WTC11 (cell line): ENCODE results near the gene ACTL6A. TPM values are rescaled to one million over a fixed set of nuclear protein-coding genes. Genes with fewer than 3 reads are reported as not detected.

Experiments
- ATAC-seq: fragments of 200-7000 bp; cut with Tn5 transposase; 2 replicates; pipeline ENCODE4 v1.10.0; 2021; ENCODE audit warnings: mild to moderate bottlenecking, moderate library complexity
- CTCF ChIA-PET: fragments of 300-600 bp; sonication (Branson Sonifier 250); formaldehyde crosslinking; loops from one replicate; lab custom pipeline; 2021; ENCODE audit warnings: antibody characterized with exemption; lab: Charles Lee
- POLR2A ChIA-PET: fragments of 350-600 bp; sonication (Branson Sonifier 250); formaldehyde crosslinking; loops from one replicate; lab custom pipeline; 2021; ENCODE audit warnings: antibody characterized with exemption; lab: Charles Lee
- DNase-seq: peaks from one replicate; pipeline ENCODE4 v3.0.0; 2021; ENCODE audit warnings: low spot score
- H3K27ac Mint-ChIP-seq: 2 replicates; pipeline ENCODE4 v1.8.0; 2021; ENCODE audit warnings: mixed read lengths
- H3K27me3 Mint-ChIP-seq: 2 replicates; pipeline ENCODE4 v1.8.0; 2021; ENCODE audit warnings: low read depth, mild to moderate bottlenecking, moderate library complexity, mixed read lengths
- H3K36me3 Mint-ChIP-seq: 2 replicates; pipeline ENCODE4 v1.8.0; 2021; ENCODE audit warnings: mixed read lengths
- H3K4me1 Mint-ChIP-seq: 2 replicates; pipeline ENCODE4 v1.8.0; 2022; ENCODE audit warnings: mixed read lengths
- H3K4me3 Mint-ChIP-seq: 2 replicates; pipeline ENCODE4 v1.8.0; 2021; ENCODE audit warnings: mild to moderate bottlenecking, moderate library complexity, mixed read lengths
- H3K9me3 Mint-ChIP-seq: 2 replicates; pipeline ENCODE4 v1.8.0; 2021; ENCODE audit warnings: mixed read lengths
- ATF1 ChIP-seq: sonication (generic); formaldehyde crosslinking; IDR thresholded peaks from 2 replicates; pipeline ENCODE4 v1.8.1; 2023; ENCODE audit warnings: mild to moderate bottlenecking, moderate library complexity, missing genetic modification reagents
- ATF2 ChIP-seq: sonication (generic); formaldehyde crosslinking; IDR thresholded peaks from 2 replicates; pipeline ENCODE4 v1.8.1; 2022; ENCODE audit warnings: low read depth, missing genetic modification reagents, borderline replicate concordance
- CTCF ChIP-seq: fragments of 200-600 bp; IDR thresholded peaks from 2 replicates; pipeline ENCODE4 v1.8.0; 2022; ENCODE audit warnings: antibody characterized with exemption
- GRHL2 ChIP-seq: fragments of 250-450 bp; sonication (Bioruptor Pico); IDR thresholded peaks from 2 replicates; pipeline ENCODE4 v1.8.0; 2022; ENCODE audit warnings: mild to moderate bottlenecking, moderate library complexity; ENCODE audit not compliant: insufficient replicate concordance, severe bottlenecking
- HMGXB4 ChIP-seq: sonication (generic); formaldehyde crosslinking; IDR thresholded peaks from 2 replicates; pipeline ENCODE4 v1.8.1; 2023; ENCODE audit warnings: mild to moderate bottlenecking, moderate library complexity, missing genetic modification reagents
- IRF1 ChIP-seq: sonication (generic); formaldehyde crosslinking; IDR thresholded peaks from 2 replicates; pipeline ENCODE4 v1.8.0; 2023; ENCODE audit warnings: missing genetic modification reagents
- NFATC4 ChIP-seq: fragments of 250-450 bp; sonication (Bioruptor Pico); IDR thresholded peaks from 2 replicates; pipeline ENCODE4 v1.9.0; 2021; ENCODE audit warnings: mild to moderate bottlenecking
- RORB ChIP-seq: fragments of 250-450 bp; sonication (Bioruptor Pico); IDR thresholded peaks from 2 replicates; pipeline ENCODE4 v1.9.0; 2021; ENCODE audit warnings: mild to moderate bottlenecking
- TEAD1 ChIP-seq: sonication (generic); formaldehyde crosslinking; IDR thresholded peaks from 2 replicates; pipeline ENCODE4 v1.8.0; 2022; ENCODE audit warnings: mild to moderate bottlenecking, missing genetic modification reagents
- ZNF232 ChIP-seq: sonication (generic); formaldehyde crosslinking; IDR thresholded peaks from 2 replicates; pipeline ENCODE4 v1.8.0; 2022; ENCODE audit warnings: mild to moderate bottlenecking, missing genetic modification reagents
- ZNF423 ChIP-seq: fragments of 250-450 bp; sonication (Bioruptor Pico); IDR thresholded peaks from 2 replicates; pipeline ENCODE4 v2.1.2; 2022; ENCODE audit warnings: mild to moderate bottlenecking, moderate library complexity
- total RNA-seq: library from RNA; stranded (reverse); gene quantifications from 3 replicates; pipeline ENCODE4 v1.2.3, GENCODE V29; 2021
- TF ChIP-seq, protein P1 (sequence below): sonication (generic); formaldehyde crosslinking; IDR thresholded peaks from 2 replicates; pipeline ENCODE4 v1.8.1; 2023; ENCODE audit warnings: mild to moderate bottlenecking, missing genetic modification reagents
- TF ChIP-seq, protein P2 (sequence below): fragments of 250-450 bp; sonication (Bioruptor Pico); IDR thresholded peaks from 2 replicates; pipeline ENCODE4 v2.1.2; 2022; ENCODE audit warnings: mild to moderate bottlenecking, moderate library complexity
- TF ChIP-seq, protein P3 (sequence below): sonication (generic); formaldehyde crosslinking; IDR thresholded peaks from 2 replicates; pipeline ENCODE4 v1.8.1; 2022; ENCODE audit warnings: low read depth, mild to moderate bottlenecking, moderate library complexity, missing genetic modification reagents, borderline replicate concordance
- TF ChIP-seq, protein P4 (sequence below): sonication (generic); formaldehyde crosslinking; IDR thresholded peaks from 2 replicates; pipeline ENCODE4 v1.8.0; 2023; ENCODE audit warnings: mild to moderate bottlenecking, missing genetic modification reagents
- TF ChIP-seq, protein P5 (sequence below): sonication (generic); formaldehyde crosslinking; IDR thresholded peaks from 2 replicates; pipeline ENCODE4 v1.8.0; 2022; ENCODE audit warnings: mild to moderate bottlenecking, missing genetic modification reagents

The ACTL6A gene
- total RNA-seq, 1 experiment from 2014 or later = 82.9 TPM

DNA sequence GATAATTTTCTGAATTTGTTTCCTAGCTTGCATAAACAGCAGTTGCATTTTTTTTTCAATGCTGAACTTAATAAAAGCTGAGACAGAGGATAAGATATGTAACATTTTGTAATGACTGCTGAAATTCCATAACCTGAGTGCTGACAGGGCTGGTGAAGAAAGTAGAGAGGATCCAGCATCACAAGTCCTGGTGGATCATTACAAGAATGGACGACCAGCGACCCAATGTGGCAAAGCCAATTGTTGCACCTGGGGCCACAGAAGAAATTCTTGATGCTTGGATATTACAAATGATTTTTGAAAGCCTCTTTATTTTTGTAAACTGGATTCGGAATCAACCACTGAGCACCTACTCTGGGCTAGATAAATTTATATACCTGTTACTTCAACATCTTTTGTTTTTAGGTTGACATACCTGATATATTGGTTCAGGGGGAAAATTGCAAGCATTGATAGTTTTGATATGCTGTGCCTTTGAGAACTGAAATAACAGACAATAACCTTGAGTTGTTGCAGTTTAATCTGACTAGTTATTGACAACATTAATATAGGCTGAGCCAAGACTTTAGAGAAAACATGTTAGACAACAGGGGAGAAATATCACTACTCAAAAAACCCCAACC is 3.9 kb upstream of the ACTL6A start:
- ChIA-PET POLR2A (no interaction called here), CTCF (interaction anchor here (1.7 to 2.0 kb wide), 2 partner anchors 112 to 114 kb away, joined by 5 to 9 read pairs; no protein-coding TSS in a partner anchor)
- DNase-seq (peak; percentile 73), ATAC-seq (no peak)
- H3K4me3 Mint-ChIP-seq = no peak overlapping the region
- H3K27me3 Mint-ChIP-seq = no peaks in the 10 kb centered on the region
- H3K9me3 Mint-ChIP-seq = no peaks in the 10 kb centered on the region
- H3K27ac Mint-ChIP-seq = no peak overlapping the region
- no peaks in the 10 kb centered on the region for H3K36me3 Mint-ChIP-seq
- H3K4me1 Mint-ChIP-seq = peaks cover 14% of the 10 kb centered on the region
- TF ChIP-seq, protein P1, sequence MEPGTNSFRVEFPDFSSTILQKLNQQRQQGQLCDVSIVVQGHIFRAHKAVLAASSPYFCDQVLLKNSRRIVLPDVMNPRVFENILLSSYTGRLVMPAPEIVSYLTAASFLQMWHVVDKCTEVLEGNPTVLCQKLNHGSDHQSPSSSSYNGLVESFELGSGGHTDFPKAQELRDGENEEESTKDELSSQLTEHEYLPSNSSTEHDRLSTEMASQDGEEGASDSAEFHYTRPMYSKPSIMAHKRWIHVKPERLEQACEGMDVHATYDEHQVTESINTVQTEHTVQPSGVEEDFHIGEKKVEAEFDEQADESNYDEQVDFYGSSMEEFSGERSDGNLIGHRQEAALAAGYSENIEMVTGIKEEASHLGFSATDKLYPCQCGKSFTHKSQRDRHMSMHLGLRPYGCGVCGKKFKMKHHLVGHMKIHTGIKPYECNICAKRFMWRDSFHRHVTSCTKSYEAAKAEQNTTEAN (CRISPR knock-in tag) = no peak
- TF ChIP-seq CTCF = peak; percentile 48
- peak; percentile 23; the same call in 1 of the 2 replicates for TF ChIP-seq ZNF232 (CRISPR knock-in tag)
- no peak for TF ChIP-seq IRF1 (CRISPR knock-in tag)
- no peak for TF ChIP-seq GRHL2 (CRISPR knock-in tag)
- TF ChIP-seq ATF1 (CRISPR knock-in tag) = no peak

DNA sequence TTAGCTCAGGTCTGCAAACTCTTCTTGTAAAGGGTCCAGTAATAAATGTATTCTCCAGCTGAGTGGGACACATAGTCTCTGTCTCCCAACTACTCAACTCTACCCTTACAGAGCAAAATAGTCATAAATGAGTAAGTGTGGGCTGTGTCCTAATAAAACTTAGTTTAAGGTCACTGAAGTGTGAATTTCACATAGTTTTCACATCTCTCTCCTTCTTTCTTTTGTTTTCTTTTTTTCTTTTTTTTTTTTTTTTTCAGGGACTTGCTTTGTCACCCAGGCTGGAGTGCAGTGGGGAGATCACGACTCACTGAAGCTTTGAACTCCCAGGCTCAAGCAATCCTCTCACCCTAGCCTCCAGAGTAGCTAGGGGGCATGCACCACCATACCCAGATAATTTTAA is 1.9 kb upstream of the ACTL6A start:
- POLR2A ChIA-PET = interaction anchor here (0.8 kb wide), 1 partner anchor 110 kb away, joined by 6 read pairs; the partner anchor contains the start of gene GNB4
- TF ChIP-seq NFATC4 (CRISPR knock-in tag) (no peak), RORB (CRISPR knock-in tag) (no peak)
- TF ChIP-seq, protein P2, sequence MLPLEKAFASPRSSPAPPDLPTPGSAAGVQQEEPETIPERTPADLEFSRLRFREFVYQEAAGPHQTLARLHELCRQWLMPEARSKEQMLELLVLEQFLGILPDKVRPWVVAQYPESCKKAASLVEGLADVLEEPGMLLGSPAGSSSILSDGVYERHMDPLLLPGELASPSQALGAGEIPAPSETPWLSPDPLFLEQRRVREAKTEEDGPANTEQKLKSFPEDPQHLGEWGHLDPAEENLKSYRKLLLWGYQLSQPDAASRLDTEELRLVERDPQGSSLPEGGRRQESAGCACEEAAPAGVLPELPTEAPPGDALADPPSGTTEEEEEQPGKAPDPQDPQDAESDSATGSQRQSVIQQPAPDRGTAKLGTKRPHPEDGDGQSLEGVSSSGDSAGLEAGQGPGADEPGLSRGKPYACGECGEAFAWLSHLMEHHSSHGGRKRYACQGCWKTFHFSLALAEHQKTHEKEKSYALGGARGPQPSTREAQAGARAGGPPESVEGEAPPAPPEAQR (CRISPR knock-in tag) = no peak
- TF ChIP-seq, all 79 proteins: peak for 0
- Mint-ChIP-seq H3K9me3 (no peaks in the 10 kb centered on the region), H3K27me3 (no peaks in the 10 kb centered on the region), H3K27ac (no peak overlapping the region), H3K4me1 (peaks cover 17% of the 10 kb centered on the region), H3K36me3 (no peaks in the 10 kb centered on the region), H3K4me3 (no peak overlapping the region)
- CTCF ChIA-PET = no interaction called here
- ATAC-seq = no peak
- no peak for DNase-seq

DNA sequence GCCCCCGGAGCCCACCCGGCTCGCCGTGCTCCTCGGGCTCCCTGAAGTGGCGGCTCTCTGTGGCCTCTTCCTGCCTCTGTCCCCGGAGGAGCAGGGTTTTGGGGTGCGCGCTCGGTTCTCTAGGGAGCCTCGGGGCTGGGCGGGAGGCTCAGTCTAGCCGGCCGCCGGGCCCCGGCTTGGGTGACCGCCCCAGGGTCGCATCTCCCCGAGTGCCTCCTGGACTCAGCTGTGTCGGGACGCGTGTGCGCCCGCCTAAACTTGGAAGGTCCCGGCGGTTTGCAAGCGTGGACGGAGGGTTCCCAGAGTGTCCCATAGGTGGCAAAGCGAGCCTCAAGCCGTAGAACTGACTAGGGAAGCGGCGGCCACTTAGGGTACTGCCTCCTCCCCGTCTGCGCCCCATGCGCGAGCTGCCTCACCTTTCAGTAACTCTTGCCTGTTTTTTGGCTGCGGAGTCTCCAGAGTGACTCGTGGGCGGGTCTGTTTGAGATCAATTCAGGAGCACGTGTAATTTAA is 601 bp downstream of the ACTL6A start:
- peaks cover 15% of the 10 kb centered on the region for H3K4me1 Mint-ChIP-seq
- no peaks in the 10 kb centered on the region for H3K27me3 Mint-ChIP-seq
- no peaks in the 10 kb centered on the region for H3K9me3 Mint-ChIP-seq
- H3K4me3 Mint-ChIP-seq = peak overlapping the region; percentile 98
- DNase-seq (peak; percentile 66), ATAC-seq (peak; percentile 29)
- ChIA-PET CTCF (interaction anchor here (1.2 to 1.7 kb wide), 4 partner anchors 121 to 239 kb away, joined by 3 to 10 read pairs (median 7); partner anchors contain the start of gene ZNF639), POLR2A (interaction anchor here (0.6 to 1.9 kb wide), 6 partner anchors 23 to 239 kb away, joined by 4 to 10 read pairs (median 6); partner anchors contain the start of genes GNB4, MRPL47 and NDUFB5)
- H3K36me3 Mint-ChIP-seq = no peaks in the 10 kb centered on the region
- peak overlapping the region; percentile 83; the same call in 1 of the 2 replicates for H3K27ac Mint-ChIP-seq
- TF ChIP-seq TEAD1 (no peak), ZNF423 (0 out of 2 replicates have a peak, but pooled peaks have one; percentile 5), ATF1 (CRISPR knock-in tag) (no peak), ATF2 (no peak), HMGXB4 (peak; percentile 7; the same call in 1 of the 2 replicates)
- TF ChIP-seq, protein P3, sequence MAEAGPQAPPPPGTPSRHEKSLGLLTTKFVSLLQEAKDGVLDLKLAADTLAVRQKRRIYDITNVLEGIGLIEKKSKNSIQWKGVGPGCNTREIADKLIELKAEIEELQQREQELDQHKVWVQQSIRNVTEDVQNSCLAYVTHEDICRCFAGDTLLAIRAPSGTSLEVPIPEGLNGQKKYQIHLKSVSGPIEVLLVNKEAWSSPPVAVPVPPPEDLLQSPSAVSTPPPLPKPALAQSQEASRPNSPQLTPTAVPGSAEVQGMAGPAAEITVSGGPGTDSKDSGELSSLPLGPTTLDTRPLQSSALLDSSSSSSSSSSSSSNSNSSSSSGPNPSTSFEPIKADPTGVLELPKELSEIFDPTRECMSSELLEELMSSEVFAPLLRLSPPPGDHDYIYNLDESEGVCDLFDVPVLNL (CRISPR knock-in tag) = no peak
- TF ChIP-seq, protein P4, sequence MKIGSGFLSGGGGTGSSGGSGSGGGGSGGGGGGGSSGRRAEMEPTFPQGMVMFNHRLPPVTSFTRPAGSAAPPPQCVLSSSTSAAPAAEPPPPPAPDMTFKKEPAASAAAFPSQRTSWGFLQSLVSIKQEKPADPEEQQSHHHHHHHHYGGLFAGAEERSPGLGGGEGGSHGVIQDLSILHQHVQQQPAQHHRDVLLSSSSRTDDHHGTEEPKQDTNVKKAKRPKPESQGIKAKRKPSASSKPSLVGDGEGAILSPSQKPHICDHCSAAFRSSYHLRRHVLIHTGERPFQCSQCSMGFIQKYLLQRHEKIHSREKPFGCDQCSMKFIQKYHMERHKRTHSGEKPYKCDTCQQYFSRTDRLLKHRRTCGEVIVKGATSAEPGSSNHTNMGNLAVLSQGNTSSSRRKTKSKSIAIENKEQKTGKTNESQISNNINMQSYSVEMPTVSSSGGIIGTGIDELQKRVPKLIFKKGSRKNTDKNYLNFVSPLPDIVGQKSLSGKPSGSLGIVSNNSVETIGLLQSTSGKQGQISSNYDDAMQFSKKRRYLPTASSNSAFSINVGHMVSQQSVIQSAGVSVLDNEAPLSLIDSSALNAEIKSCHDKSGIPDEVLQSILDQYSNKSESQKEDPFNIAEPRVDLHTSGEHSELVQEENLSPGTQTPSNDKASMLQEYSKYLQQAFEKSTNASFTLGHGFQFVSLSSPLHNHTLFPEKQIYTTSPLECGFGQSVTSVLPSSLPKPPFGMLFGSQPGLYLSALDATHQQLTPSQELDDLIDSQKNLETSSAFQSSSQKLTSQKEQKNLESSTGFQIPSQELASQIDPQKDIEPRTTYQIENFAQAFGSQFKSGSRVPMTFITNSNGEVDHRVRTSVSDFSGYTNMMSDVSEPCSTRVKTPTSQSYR = no peak
- TF ChIP-seq, protein P5, sequence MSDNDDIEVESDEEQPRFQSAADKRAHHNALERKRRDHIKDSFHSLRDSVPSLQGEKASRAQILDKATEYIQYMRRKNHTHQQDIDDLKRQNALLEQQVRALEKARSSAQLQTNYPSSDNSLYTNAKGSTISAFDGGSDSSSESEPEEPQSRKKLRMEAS (CRISPR knock-in tag) = no peak
